NCI-H69 (cell line): ENCODE results near the gene HAUS3.
"Not testable (repeated sequence)": the region's sequence is repeated elsewhere in the genome, so short reads cannot be mapped to it uniquely, and the experiment has no call there.

Source experiments
- DNase-seq: peaks from one replicate; lab custom pipeline; 2025; lab: John Stamatoyannopoulos, UW

The HAUS3 gene

GRCh38 chr4:2275546-2276251 is 33.8 kb upstream of the HAUS3 start:
- no peak for DNase-seq

- not testable (repeated sequence) for DNase-seq
Measured at GRCh38 chr4:2275044-2275397, 33.1 kb upstream of the HAUS3 start.

DNA sequence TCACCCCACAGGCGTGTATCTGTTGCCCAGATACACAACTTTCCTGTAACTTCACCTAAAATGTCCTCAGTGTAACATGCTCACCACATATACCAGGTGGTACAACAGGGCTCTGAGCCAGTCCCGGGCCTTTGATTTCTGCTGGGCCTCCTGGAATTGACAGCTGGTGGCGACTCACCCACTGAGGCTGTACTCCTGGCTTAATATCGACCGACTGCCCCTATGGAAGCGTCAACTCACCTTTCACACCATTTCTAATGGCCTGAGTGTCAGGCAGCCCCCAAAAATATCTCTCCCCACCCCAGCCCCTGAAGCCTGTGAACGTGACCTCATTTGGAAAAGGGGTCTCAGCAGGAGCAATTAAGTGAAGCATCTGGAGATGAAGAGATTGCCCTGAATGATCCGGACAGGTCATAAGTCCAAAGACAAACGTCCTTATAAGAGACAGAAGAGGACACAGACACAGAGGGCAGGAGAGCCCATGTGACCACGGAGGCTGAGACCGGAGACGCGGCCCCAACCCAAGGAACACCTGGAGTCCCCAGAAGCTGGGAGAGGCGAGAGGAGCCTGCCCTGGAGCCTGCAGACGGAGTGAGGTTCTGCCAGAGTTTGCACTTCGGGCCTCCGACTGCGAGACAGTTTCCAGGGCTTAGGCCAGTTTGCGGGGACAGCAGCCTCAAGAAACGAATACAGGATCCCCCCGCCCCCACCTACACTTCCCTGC is 32.6 kb upstream of the HAUS3 start:
- DNase-seq = no peak

DNA sequence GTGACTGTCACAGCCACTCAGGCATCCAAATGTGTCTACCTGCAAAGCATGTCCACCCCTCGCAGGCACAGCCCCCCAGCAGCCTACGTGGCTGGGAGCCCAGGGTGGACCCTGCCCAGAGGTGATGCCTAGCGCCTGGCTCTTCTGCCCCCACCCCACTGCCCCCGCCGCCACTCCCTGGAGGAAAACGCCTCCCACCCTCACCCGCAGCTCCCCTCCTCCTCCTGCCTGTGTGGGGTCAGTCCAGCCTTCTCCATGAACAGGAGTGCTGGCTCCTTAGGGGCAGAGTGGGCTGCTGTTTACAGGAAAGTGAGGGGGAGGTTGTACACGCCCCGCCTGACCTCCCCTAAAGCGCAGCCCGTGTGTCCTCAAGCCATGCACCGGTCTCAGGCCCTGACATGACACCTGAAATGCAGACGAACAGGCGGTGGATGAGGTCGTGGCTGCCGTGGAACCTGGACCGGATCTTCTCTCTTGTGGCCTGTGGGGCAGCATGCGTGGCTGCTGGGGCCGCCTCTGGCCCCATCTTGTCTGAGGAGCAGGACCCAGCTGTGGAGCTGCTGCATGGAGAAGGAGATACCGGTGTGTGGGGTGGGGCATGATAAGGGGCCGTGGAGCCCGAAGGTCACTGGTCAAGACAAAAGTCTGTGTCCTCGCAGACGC is 31.9 kb upstream of the HAUS3 start:
- DNase-seq = no peak

GRCh38 chr4:2273221-2273620 is 31.3 kb upstream of the HAUS3 start:
- DNase-seq = no peak

GRCh38 chr4:2272828-2273120 is 30.9 kb upstream of the HAUS3 start:
- DNase-seq = no peak

- DNase-seq = no peak
Measured at GRCh38 chr4:2272026-2272827, 30.3 kb upstream of the HAUS3 start.

- no peak for DNase-seq
Measured at GRCh38 chr4:2271279-2272025, 29.5 kb upstream of the HAUS3 start.

DNA sequence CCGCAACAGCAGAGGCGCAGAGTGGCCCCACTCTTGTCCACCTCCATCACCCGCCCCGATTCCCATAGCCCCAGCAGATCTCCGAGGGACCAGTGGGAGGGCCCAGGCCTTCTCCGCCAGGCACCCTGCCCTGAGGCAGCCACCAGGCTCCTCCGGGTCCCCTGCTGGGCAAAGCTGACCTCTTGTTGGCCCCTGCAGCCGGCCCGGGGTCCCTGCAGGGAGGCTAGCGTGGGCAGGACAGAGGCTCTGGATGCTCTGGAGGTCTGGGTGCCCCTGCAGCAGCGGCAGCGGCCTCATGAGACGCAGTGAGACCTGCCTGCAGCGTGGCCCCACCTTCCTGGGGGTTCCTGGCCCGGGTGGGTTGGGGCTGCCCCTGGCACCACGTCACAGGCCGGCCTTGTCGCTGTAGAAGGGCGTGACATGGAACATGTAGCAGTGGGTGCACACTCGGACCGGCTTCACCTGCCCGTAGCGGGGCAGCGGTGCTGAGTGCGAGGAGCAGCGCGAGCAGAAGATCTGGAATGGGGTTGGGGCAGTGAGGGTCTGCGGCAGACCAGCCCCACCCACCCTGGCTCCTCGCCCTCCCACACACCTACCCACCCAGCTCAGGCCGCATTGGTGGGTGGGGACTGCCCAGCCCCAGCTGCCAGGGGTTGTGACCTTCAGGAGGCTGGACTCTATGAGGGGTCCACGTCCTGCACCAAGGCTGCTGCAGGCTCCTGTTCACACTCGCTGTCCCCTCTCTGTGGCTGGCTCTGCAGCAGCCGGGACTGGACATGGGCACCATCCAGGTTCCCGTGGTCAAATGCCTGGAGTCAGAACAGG is 28.6 kb upstream of the HAUS3 start:
- DNase-seq = no peak

- no peak for DNase-seq
Measured at GRCh38 chr4:2269618-2270163, 27.8 kb upstream of the HAUS3 start.

DNA sequence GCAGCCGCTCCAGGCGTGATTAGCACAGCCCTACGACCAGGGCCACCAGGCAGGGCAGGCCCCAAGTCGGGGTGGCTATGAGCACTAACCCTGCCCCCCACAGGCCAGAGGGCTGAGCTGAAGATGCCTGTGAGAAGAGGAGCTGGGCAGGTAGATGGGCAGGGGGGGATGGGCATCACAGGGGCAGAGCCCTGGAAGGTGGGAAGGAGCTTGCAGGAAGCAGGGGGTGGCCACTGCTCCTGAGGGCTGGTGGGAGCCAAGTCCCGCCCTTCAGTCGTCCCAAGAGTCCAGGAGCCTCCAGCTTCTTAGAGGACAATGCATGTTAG is 27.2 kb upstream of the HAUS3 start:
- peak; percentile 4 for DNase-seq

DNA sequence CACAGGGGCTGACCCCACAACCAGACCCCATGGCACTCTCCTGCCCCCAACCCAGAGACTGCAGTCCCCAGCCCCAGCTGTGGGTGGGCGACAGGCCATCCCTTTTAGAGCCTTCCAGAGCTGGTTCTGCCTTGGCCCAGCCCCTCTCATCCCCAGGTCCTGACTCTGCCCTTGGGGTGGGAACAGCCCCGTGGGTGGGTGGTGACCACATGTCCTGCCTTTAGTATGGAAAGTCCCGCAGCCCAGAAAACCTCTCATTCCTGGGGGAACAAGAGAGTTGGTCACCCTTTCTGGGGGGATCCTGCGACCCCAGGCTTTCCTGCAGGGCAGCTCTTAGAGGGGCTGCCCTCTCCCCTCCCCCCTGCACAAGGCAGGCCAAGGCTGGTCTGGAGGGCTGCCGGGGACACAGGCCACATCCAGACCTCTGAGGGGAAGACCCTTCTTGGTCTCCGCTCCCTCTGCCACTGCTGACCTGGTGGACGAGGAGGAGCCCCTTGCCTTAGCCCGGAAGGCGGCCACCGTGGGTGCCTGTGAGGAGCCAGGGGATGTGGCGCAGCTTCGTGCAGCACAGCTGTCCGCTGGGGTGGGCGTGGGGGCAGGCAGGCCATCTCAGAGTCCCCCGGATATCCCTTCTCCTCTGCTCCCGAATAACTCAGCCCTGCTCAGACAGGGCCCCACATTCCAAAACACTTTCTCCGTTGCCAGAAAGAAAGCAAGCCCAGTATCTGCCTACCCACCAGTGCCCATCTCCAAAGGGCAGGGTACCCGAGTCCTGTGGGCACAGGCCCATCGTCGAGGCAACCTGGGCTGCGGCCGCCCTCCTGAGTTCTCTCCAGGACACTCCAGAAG is 26.7 kb upstream of the HAUS3 start:
- no peak for DNase-seq

- no peak for DNase-seq
Measured at GRCh38 chr4:2267841-2268240, 25.9 kb upstream of the HAUS3 start.

- no peak for DNase-seq
Measured at GRCh38 chr4:2267320-2267811, 25.4 kb upstream of the HAUS3 start.

- no peak for DNase-seq
Measured at GRCh38 chr4:2266821-2267220, 24.9 kb upstream of the HAUS3 start.

DNA sequence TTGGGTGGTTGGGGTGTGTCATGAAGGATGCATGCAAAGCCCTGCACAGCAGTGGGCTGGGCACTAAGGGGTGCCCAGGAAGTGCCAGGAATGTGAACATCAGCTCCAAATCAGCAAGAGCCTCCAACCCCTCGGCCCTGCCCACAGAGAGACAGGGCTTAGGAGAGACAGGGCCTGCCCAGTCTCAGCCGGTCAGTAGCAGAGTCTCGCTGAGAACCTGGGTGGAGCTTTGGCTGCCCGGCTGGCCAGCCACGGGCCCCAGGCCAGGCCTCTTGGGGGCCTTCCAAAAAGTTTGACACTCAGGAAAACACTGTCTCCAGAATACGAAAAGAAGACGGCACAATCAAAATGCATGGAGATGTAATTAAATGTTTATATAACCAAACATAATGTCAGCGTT is 24.3 kb upstream of the HAUS3 start:
- DNase-seq = no peak

GRCh38 chr4:2265113-2266110 is 23.5 kb upstream of the HAUS3 start:
- DNase-seq = no peak

DNA sequence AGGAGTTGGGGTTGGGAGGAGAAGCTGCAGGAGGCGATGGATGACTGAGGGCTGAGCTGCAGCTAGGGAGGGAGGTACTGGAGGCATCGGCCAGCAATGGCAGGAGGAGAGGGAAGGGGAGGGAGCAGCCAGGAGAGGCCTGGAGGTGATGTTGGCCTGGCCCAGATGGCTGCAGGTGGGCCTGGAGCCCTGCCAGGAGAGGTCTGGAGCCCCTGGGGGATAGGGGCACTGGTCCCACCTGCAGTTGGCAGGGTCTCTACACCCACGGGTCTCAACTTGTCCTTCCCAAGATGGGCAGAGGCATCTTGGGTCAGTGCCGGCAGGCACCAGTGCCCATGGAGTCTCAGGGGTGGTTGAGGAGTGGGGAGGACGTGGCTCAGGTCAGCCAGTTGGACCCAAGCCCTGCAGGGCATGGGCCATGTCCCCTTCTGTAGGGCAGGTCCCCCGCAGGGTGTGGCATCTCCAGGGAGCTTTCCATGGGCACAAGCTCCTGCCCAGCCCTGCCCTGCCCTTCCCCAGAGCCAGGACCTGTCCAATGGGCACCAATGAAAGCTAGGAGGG is 22.6 kb upstream of the HAUS3 start:
- DNase-seq = peak; percentile 60
